ENCODE results near the gene GLP2R. TPM values are rescaled to one million over a fixed set of nuclear protein-coding genes. Genes with fewer than 3 reads are reported as not detected.
"Not testable (repeated sequence)": the region's sequence is repeated elsewhere in the genome, so short reads cannot be mapped to it uniquely, and the experiment has no call there.

The GLP2R gene
- polyA plus RNA-seq (ENCODE audit: insufficient read length) = not detected

- no peak for DNase-seq
Observed at GRCh38 chr17:9825641-9826150, at the start of gene GLP2R. Gene GLP2R (plus strand): TSS chr17:9825924. CDS start chr17:9826064, 140 bp downstream.

GRCh38 chr17:9776911-9777310, 48.8 kb upstream of the GLP2R start:
- DNase-seq = no peak

GRCh38 chr17:9780552-9780951, 45.2 kb upstream of the GLP2R start:
- no peak for DNase-seq

- DNase-seq = no peak
Observed at GRCh38 chr17:9783050-9783449, 42.7 kb upstream of the GLP2R start.

- not testable (repeated sequence) for DNase-seq
Observed at GRCh38 chr17:9783465-9783864, 42.3 kb upstream of the GLP2R start.

- no peak for DNase-seq
Observed at GRCh38 chr17:9784544-9784943, 41.2 kb upstream of the GLP2R start.

GRCh38 chr17:9788601-9789000, 37.1 kb upstream of the GLP2R start:
- no peak for DNase-seq

- DNase-seq = no peak
Observed at GRCh38 chr17:9790316-9790715, 35.4 kb upstream of the GLP2R start.

GRCh38 chr17:9790889-9791876, 34.5 kb upstream of the GLP2R start, which contains the start of gene DHRS7C:
Gene DHRS7C (minus strand): TSS chr17:9791592. CDS start chr17:9791284, 308 bp downstream.
- DNase-seq = peak; percentile 51

GRCh38 chr17:9792181-9792840, 33.4 kb upstream of the GLP2R start:
- no peak for DNase-seq

- DNase-seq = no peak
Observed at GRCh38 chr17:9798008-9798407, 27.7 kb upstream of the GLP2R start.

- DNase-seq = no peak
Observed at GRCh38 chr17:9798724-9799123, 27.0 kb upstream of the GLP2R start.

GRCh38 chr17:9801505-9801904, 24.2 kb upstream of the GLP2R start:
- no peak for DNase-seq

GRCh38 chr17:9802294-9802693, 23.4 kb upstream of the GLP2R start:
- DNase-seq = no peak

- no peak for DNase-seq
Observed at GRCh38 chr17:9802697-9803096, 23.0 kb upstream of the GLP2R start.

GRCh38 chr17:9805769-9806168, 20.0 kb upstream of the GLP2R start:
- DNase-seq = no peak

- no peak for DNase-seq
Observed at GRCh38 chr17:9806699-9807098, 19.0 kb upstream of the GLP2R start.

GRCh38 chr17:9809409-9809808, 16.3 kb upstream of the GLP2R start:
- DNase-seq = no peak

GRCh38 chr17:9810100-9810949, 15.4 kb upstream of the GLP2R start:
- no peak for DNase-seq

GRCh38 chr17:9811086-9811485, 14.6 kb upstream of the GLP2R start:
- no peak for DNase-seq

- DNase-seq = no peak
Observed at GRCh38 chr17:9811537-9811936, 14.2 kb upstream of the GLP2R start.

GRCh38 chr17:9813166-9813565, 12.6 kb upstream of the GLP2R start:
- no peak for DNase-seq

All from hindlimb muscle (tissue), 1 donor.